ENCODE measurements around the gene LTF. TPM values are rescaled to one million over a fixed set of nuclear protein-coding genes. Genes with fewer than 3 reads are reported as not detected.

Gene LTF
- total RNA-seq, 6 donors from 2014 or later = 3.3 to 85.9 (median 12.5) TPM

GRCh38 chr3:46416811-46417510, 47.7 kb downstream of the LTF start:
- no peak for TF ChIP-seq POLR2A (IDR thresholded peaks at IDR 0.05)
- TF ChIP-seq, protein P1, sequence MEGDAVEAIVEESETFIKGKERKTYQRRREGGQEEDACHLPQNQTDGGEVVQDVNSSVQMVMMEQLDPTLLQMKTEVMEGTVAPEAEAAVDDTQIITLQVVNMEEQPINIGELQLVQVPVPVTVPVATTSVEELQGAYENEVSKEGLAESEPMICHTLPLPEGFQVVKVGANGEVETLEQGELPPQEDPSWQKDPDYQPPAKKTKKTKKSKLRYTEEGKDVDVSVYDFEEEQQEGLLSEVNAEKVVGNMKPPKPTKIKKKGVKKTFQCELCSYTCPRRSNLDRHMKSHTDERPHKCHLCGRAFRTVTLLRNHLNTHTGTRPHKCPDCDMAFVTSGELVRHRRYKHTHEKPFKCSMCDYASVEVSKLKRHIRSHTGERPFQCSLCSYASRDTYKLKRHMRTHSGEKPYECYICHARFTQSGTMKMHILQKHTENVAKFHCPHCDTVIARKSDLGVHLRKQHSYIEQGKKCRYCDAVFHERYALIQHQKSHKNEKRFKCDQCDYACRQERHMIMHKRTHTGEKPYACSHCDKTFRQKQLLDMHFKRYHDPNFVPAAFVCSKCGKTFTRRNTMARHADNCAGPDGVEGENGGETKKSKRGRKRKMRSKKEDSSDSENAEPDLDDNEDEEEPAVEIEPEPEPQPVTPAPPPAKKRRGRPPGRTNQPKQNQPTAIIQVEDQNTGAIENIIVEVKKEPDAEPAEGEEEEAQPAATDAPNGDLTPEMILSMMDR (IDR thresholded peaks at IDR 0.05) = no peak
- TF ChIP-seq POLR2AphosphoS5 (IDR thresholded peaks at IDR 0.05) = no peak
- no peak for TF ChIP-seq EP300 (IDR thresholded peaks at IDR 0.05)
- 75 to 89% methylated on average over 7 of the region's 7 CpGs for WGBS, 2 donors
- H3K9me3 ChIP-seq = no peaks in the 10 kb centered on the region
- H3K4me3 ChIP-seq = no peak overlapping the region
- peak overlapping the region in 1 of 4 donors; percentile 28 for H3K27ac ChIP-seq
- no peak for DNase-seq
- ATAC-seq (ENCODE audit: low FRiP score in 2 of 2) = no peak
- H3K36me3 ChIP-seq = no peaks in the 10 kb centered on the region
- no peaks in the 10 kb centered on the region for H3K27me3 ChIP-seq
- H3K4me1 ChIP-seq = peaks cover 19 to 44% (median 24%) of the 10 kb centered on the region in 4 donors

GRCh38 chr3:46416125-46416810, 48.4 kb downstream of the LTF start:
- peaks cover 24 to 51% (median 30%) of the 10 kb centered on the region in 4 donors for H3K4me1 ChIP-seq
- no peak for DNase-seq
- TF ChIP-seq POLR2A (IDR thresholded peaks at IDR 0.05) (no peak), POLR2AphosphoS5 (IDR thresholded peaks at IDR 0.05) (no peak), EP300 (IDR thresholded peaks at IDR 0.05) (no peak)
- TF ChIP-seq, protein P1 (IDR thresholded peaks at IDR 0.05) = no peak
- H3K9me3 ChIP-seq = no peaks in the 10 kb centered on the region
- WGBS, 2 donors = 31 to 36% methylated on average over 10 of the region's 10 CpGs
- no peak for ATAC-seq (ENCODE audit: low FRiP score in 2 of 2)
- no peak overlapping the region for H3K4me3 ChIP-seq
- no peaks in the 10 kb centered on the region for H3K27me3 ChIP-seq
- H3K36me3 ChIP-seq = no peaks in the 10 kb centered on the region
- H3K27ac ChIP-seq = peak overlapping the region in 1 of 4 donors; percentile 28

DNA sequence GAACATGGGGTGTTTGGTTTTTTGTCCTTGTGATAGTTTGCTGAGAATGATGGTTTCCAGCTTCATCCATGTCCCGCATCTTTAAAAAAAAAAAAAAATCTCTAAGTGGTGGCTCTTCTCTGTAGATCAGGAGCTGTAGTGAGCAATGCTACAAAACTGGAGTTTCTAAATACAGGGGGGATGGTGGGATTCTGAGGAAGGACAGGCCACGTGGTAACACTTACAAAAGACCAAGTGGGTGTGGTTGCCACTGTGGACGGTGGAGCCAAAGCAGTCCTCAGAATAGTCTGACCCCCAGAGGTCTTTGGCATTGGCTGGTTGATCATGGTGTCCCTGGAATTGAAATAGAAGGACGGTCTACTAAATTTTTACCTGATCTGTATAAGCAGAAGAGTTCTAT, 50.0 kb downstream of the LTF start:
- 57 to 85% methylated on average over 4 of the region's 4 CpGs for WGBS, 2 donors
- no peaks in the 10 kb centered on the region for H3K27me3 ChIP-seq
- no peak overlapping the region for H3K4me3 ChIP-seq
- ATAC-seq (ENCODE audit: low FRiP score in 2 of 2) = no peak
- no peaks in the 10 kb centered on the region for H3K9me3 ChIP-seq
- DNase-seq = no peak
- H3K36me3 ChIP-seq = no peaks in the 10 kb centered on the region
- H3K4me1 ChIP-seq = peaks cover 39 to 56% (median 41%) of the 10 kb centered on the region in 4 donors
- TF ChIP-seq POLR2AphosphoS5 (IDR thresholded peaks at IDR 0.05) = no peak
- TF ChIP-seq, protein P1 (IDR thresholded peaks at IDR 0.05) = no peak
- TF ChIP-seq EP300 (IDR thresholded peaks at IDR 0.05) = no peak
- no peak for TF ChIP-seq POLR2A (IDR thresholded peaks at IDR 0.05)
- peak overlapping the region in 2 of 4 donors; percentile 66 to 90 for H3K27ac ChIP-seq

DNA sequence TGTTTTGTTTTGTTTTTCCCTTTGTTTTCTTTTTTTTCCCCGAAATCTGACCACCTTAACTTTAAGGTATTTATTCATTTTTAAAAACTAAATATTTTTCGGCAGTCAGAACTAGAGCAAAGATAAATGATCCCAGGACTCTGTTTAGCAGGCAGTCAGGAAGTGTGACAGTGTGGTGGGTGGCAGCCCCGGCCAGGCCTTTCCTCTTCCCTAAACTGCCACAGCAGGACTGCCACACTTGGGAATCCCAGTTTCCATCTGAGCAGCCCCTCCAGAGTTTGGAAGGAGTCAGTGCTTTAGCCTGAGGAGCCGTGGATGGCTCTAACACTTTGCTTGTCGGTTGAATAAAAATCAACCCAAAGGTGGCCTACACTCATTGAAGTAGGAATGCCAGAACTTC, 50.8 kb downstream of the LTF start:
- no peaks in the 10 kb centered on the region for H3K36me3 ChIP-seq
- no peak overlapping the region for H3K4me3 ChIP-seq
- H3K9me3 ChIP-seq = no peaks in the 10 kb centered on the region
- WGBS, 2 donors = 30 to 63% methylated on average over 5 of the region's 5 CpGs
- TF ChIP-seq, protein P1 (IDR thresholded peaks at IDR 0.05) = no peak
- TF ChIP-seq POLR2AphosphoS5 (IDR thresholded peaks at IDR 0.05) = no peak
- peak overlapping the region in 3 of 4 donors; percentile 37 to 90 (median 66) for H3K27ac ChIP-seq
- ATAC-seq (ENCODE audit: low FRiP score in 2 of 2) = no peak
- peaks cover 41 to 60% (median 48%) of the 10 kb centered on the region in 4 donors for H3K4me1 ChIP-seq
- H3K27me3 ChIP-seq = no peaks in the 10 kb centered on the region
- no peak for DNase-seq
